KMS-11 (cell line): ENCODE data around the gene CDK5R2.

Experiments
- H2AFZ ChIP-seq: fragments of 200-600 bp; sonication (generic); 2 replicates; pipeline ENCODE4 v1.6.1; 2016; ENCODE audit warnings: antibody characterized with exemption, mixed run types, low read depth
- H3K27ac ChIP-seq: fragments of 200-600 bp; sonication (generic); 2 replicates; pipeline ENCODE4 v1.6.1; 2016; ENCODE audit warnings: mild to moderate bottlenecking, mixed run types
- H3K27me3 ChIP-seq: fragments of 200-600 bp; sonication (generic); 2 replicates; pipeline ENCODE4 v1.6.1; 2017; ENCODE audit warnings: mild to moderate bottlenecking, low read depth, mixed run types, moderate library complexity; ENCODE audit not compliant: insufficient read depth
- H3K36me3 ChIP-seq: fragments of 200-600 bp; sonication (generic); 2 replicates; pipeline ENCODE4 v1.6.1; 2017; ENCODE audit warnings: mild to moderate bottlenecking, mixed run types; ENCODE audit not compliant: insufficient read depth
- H3K4me1 ChIP-seq: fragments of 200-600 bp; sonication (generic); 2 replicates; pipeline ENCODE4 v1.6.1; 2016; ENCODE audit warnings: mild to moderate bottlenecking, low read depth, mixed run types; ENCODE audit not compliant: poor library complexity, severe bottlenecking
- H3K4me2 ChIP-seq: fragments of 200-600 bp; sonication (generic); 2 replicates; pipeline ENCODE4 v1.7.0; 2016; ENCODE audit warnings: mild to moderate bottlenecking, mixed run types
- H3K4me3 ChIP-seq: fragments of 200-600 bp; sonication (generic); IDR thresholded peaks from 2 replicates; pipeline ENCODE4 v1.6.1; 2017; ENCODE audit warnings: low read depth, low read length, mixed read lengths; ENCODE audit not compliant: insufficient read depth
- H3K79me2 ChIP-seq: fragments of 200-600 bp; sonication (generic); 2 replicates; pipeline ENCODE4 v1.6.1; 2016; ENCODE audit warnings: low read depth, mixed run types; ENCODE audit not compliant: insufficient read depth
- H3K9ac ChIP-seq: fragments of 200-600 bp; sonication (generic); 2 replicates; pipeline ENCODE4 v1.6.1; 2016; ENCODE audit warnings: mild to moderate bottlenecking, mixed run types
- H4K20me1 ChIP-seq: fragments of 200-600 bp; sonication (generic); 2 replicates; pipeline ENCODE4 v1.6.1; 2016; ENCODE audit warnings: mild to moderate bottlenecking, mixed run types; ENCODE audit not compliant: insufficient read depth
- TF ChIP-seq, protein P1 (sequence below): fragments of 200-600 bp; sonication (generic); conservative IDR thresholded peaks from 2 replicates; pipeline ENCODE4 v1.6.1; 2017; ENCODE audit warnings: low read depth, mild to moderate bottlenecking, antibody characterized with exemption, low read length, moderate library complexity, mixed read lengths

CDK5R2 gene

DNA sequence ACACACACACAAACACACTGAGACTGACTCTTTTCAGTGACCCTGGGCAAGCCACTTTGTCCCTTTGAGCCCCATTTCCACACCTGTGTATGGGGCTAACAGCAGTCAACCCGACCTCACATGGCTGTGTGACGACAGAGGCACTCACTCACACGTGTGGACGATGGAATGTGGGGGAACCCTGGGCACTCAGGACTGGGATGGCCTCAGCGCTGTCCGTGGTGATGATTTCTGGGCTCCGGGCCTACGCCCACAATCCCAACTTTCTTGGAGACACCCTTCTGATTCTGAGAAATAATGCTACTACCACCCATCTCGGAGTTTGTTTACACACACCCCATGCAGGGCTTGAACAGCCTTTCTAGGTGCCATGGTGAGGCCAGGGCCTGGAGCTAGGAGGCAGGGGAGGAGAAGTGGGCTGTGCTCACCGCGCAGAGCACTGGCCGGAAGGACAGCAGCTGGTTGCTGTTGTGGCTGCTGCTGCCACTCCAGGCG is 32.3 kb downstream of the CDK5R2 start:
- TF ChIP-seq, protein P1, sequence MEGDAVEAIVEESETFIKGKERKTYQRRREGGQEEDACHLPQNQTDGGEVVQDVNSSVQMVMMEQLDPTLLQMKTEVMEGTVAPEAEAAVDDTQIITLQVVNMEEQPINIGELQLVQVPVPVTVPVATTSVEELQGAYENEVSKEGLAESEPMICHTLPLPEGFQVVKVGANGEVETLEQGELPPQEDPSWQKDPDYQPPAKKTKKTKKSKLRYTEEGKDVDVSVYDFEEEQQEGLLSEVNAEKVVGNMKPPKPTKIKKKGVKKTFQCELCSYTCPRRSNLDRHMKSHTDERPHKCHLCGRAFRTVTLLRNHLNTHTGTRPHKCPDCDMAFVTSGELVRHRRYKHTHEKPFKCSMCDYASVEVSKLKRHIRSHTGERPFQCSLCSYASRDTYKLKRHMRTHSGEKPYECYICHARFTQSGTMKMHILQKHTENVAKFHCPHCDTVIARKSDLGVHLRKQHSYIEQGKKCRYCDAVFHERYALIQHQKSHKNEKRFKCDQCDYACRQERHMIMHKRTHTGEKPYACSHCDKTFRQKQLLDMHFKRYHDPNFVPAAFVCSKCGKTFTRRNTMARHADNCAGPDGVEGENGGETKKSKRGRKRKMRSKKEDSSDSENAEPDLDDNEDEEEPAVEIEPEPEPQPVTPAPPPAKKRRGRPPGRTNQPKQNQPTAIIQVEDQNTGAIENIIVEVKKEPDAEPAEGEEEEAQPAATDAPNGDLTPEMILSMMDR: no peak
- Histone ChIP-seq H2AFZ (no peak overlapping the region), H4K20me1 (no peaks in the 10 kb centered on the region), H3K27ac (no peak overlapping the region), H3K36me3 (no peaks in the 10 kb centered on the region), H3K4me3 (no peak overlapping the region), H3K79me2 (no peaks in the 10 kb centered on the region), H3K4me1 (peaks cover 7% of the 10 kb centered on the region), H3K9ac (no peak overlapping the region), H3K4me2 (no peak overlapping the region), H3K27me3 (peaks cover 40% of the 10 kb centered on the region)

DNA sequence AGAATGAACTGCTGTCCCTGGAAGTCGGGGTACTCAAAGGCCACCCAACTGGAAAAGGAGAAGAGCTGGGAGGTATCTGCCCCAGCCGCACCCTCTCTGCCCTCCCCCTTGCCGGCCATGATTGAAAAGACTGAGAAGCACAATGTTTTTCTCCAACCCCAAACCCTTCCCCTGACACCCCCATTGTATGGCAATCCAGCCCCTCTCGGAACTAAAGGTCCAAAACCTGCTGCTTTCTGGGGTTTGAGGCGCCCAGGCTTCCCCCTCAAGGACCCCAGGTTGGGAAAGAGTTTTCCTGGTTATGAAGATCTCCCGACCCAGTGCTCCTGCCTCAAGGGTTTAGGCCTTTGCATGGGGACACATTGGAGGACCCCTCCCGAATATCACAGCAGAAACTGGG is 32.7 kb downstream of the CDK5R2 start:
- no peaks in the 10 kb centered on the region for H3K36me3 ChIP-seq
- H4K20me1 ChIP-seq: no peaks in the 10 kb centered on the region
- H3K4me1 ChIP-seq: peaks cover 7% of the 10 kb centered on the region
- no peak overlapping the region for H3K4me3 ChIP-seq
- TF ChIP-seq, protein P1: no peak
- no peak overlapping the region for H3K9ac ChIP-seq
- no peak overlapping the region for H2AFZ ChIP-seq
- peaks cover 35% of the 10 kb centered on the region for H3K27me3 ChIP-seq
- H3K27ac ChIP-seq: no peak overlapping the region
- no peak overlapping the region for H3K4me2 ChIP-seq
- H3K79me2 ChIP-seq: no peaks in the 10 kb centered on the region

DNA sequence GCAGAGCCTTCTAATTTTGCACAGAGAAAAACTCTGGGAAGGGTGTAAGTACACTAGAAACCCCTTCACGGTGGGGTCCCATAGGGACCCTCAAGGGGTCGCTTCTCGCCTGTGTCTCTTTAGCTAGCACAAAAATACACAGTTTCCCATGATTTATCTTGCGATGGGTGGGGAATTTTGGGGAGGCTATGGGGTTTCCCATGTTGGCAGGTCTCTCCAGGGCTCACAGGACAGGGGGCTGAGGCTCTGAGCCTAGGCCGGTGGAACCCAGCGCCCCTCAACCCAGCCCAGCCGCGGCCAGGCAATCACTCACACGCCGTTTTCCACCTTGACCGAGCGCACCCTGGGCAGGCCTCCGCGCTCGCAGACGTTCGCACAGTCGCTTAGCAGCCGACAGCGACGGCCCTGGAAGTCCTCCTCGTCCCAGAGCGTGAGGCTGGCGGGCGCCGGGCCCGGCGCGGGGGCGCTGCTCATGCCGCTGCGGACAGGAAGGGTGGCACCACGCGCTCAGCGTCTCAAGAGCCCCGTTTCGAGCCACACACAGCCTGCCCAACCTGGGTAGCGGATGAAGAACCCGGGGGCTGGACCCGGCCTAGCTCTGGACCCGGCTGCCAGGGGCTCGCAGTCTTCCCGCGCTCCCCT is 33.4 kb downstream of the CDK5R2 start:
- Histone ChIP-seq H3K27ac (no peak overlapping the region), H3K27me3 (peaks cover 30% of the 10 kb centered on the region; the same call in 1 of the 2 replicates), H3K4me1 (peaks cover 7% of the 10 kb centered on the region), H2AFZ (peak overlapping the region; percentile 61), H3K79me2 (no peaks in the 10 kb centered on the region), H3K4me2 (peak overlapping the region; percentile 40), H4K20me1 (no peaks in the 10 kb centered on the region), H3K36me3 (no peaks in the 10 kb centered on the region), H3K4me3 (no peak overlapping the region), H3K9ac (no peak overlapping the region; the same call in 1 of the 2 replicates)
- TF ChIP-seq, protein P1: no peak

DNA sequence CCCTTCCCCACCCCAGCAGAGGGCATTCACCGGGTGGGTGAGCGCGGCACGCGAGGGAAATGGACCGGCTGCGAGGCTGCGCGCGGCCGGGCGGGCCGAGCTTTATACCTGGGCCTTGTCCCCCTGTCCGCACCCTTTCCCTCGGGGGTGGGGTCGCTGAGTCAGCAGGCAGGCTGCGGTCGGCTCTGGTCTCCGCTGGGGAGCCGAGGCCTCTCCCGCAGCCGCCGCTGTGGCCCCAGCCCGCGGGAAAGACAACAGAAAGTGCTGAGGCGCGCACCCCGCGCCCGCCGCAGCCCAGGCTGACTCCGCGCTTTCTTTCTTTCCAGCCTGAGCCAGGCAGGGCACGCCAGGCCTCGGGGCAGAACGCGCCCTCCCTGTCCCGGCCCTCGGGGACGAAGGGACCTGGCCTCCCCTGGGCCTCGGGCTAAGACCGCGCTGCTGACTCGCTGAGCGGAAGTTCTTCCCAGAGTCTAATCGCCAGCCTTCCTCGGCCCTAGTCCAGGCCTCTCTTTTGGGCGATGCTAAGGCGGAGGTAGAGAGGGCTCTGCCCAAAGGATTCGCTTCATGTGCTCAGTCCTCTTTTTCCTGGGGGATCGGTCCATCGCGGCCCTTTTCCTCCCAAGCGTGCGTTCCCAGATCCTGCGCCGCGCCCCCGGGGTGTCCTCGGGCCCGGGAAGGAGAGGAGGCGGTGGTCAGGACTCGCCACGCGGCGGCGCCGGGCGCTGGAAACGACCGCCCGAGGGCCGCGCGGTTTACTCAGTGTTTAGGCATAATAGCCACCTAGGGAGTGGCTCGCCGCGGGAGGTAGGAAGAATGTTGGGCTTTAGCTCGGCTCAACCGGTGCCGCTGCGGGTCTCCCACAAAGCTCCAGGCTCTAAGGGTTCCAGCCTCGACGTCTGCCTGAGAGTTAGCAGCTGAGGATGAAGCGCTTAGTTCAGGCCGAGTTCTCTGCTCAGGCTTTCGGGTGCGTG is 34.2 kb downstream of the CDK5R2 start, which contains the start of gene CRYBA2:
Gene CRYBA2, minus strand, starts transcription at position 78 of the 971 bp plus-strand sequence. CDS start 246 bp downstream, outside the sequence.
- Histone ChIP-seq H3K27me3 (peaks cover 23% of the 10 kb centered on the region; the same call in 1 of the 2 replicates), H3K4me3 (no peak within 1 kb of the TSS), H2AFZ (peak within 1 kb of the TSS; percentile 61)

More for the DNA sequence above, 34.2 kb downstream of the CDK5R2 start, which contains the start of gene CRYBA2:
- Histone ChIP-seq H3K36me3 (no peaks in the 10 kb centered on the region), H3K9ac (no peak within 1 kb of the TSS; the same call in 1 of the 2 replicates), H4K20me1 (no peaks in the 10 kb centered on the region), H3K79me2 (no peaks in the 10 kb centered on the region), H3K4me1 (peaks cover 7% of the 10 kb centered on the region), H3K4me2 (peak within 1 kb of the TSS; percentile 40), H3K27ac (no peak within 1 kb of the TSS)
- TF ChIP-seq, protein P1: no peak
